ENCODE data around the gene FOXP1.

DNA sequence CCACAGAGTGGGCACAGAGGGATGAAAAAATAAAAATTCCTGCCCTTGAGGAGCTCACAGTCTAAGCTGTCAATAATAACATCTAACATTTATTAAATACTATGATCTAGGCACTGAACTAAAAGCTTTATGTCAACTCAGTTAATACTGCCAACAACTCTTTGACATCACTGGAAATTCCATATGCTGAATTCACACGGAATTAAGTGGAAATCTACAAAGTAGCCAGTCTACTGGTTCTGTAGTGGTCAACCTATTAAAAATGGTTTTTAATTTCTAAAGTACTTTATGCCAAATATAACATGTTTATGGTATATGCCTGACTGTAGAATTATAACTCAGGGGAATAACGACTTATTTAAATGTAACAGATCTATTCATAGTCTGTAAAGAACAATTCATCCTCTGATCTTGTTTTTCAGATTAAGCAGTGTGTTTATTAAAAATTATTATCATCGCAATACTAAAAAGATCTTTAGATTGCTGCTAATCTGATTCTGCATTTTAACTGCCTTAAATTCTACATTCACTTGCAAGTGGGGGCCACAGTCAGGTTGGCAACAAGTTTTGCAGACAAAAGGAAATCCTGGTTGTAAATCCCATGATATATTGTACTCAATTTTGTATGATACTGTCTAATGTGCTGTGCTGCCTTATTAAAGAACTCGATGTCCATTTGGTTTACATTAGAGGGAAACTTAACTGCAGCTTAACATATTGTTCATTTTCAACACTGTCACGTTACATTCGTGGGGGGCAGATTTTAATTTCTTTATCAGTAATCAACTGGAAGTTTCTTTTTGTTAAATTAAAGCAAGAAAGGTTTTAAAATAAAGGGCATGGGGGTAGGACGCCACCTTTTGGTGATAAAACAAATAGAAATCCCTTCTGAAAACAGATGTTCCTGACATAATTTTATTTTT is 2.6 kb upstream of the FOXP1 start:
- TF ChIP-seq, protein P1, sequence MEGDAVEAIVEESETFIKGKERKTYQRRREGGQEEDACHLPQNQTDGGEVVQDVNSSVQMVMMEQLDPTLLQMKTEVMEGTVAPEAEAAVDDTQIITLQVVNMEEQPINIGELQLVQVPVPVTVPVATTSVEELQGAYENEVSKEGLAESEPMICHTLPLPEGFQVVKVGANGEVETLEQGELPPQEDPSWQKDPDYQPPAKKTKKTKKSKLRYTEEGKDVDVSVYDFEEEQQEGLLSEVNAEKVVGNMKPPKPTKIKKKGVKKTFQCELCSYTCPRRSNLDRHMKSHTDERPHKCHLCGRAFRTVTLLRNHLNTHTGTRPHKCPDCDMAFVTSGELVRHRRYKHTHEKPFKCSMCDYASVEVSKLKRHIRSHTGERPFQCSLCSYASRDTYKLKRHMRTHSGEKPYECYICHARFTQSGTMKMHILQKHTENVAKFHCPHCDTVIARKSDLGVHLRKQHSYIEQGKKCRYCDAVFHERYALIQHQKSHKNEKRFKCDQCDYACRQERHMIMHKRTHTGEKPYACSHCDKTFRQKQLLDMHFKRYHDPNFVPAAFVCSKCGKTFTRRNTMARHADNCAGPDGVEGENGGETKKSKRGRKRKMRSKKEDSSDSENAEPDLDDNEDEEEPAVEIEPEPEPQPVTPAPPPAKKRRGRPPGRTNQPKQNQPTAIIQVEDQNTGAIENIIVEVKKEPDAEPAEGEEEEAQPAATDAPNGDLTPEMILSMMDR (IDR thresholded peaks at IDR 0.05; ENCODE audit: low read depth, low read length, missing input control), result peak; percentile 63
- TF ChIP-seq TAF1 (conservative IDR thresholded peaks at IDR 0.05) (no peak), YY1 (IDR thresholded peaks at IDR 0.05) (no peak), HNF4G (IDR thresholded peaks at IDR 0.05) (no peak), JUND (IDR thresholded peaks at IDR 0.05) (no peak), GABPA (IDR thresholded peaks at IDR 0.05 in 1 of 2, conservative IDR thresholded peaks at IDR 0.05 in 1 of 2) (no peak), RAD21 (IDR thresholded peaks at IDR 0.05) (peak; percentile 89 to 91), RXRA (IDR thresholded peaks at IDR 0.05) (no peak), EGR1 (IDR thresholded peaks at IDR 0.05; ENCODE audit: low read depth in 2 of 2) (no peak)
- TF ChIP-seq, protein P2, sequence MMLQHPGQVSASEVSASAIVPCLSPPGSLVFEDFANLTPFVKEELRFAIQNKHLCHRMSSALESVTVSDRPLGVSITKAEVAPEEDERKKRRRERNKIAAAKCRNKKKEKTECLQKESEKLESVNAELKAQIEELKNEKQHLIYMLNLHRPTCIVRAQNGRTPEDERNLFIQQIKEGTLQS (IDR thresholded peaks at IDR 0.05), result no peak
- TF ChIP-seq, protein P3, sequence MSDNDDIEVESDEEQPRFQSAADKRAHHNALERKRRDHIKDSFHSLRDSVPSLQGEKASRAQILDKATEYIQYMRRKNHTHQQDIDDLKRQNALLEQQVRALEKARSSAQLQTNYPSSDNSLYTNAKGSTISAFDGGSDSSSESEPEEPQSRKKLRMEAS (IDR thresholded peaks at IDR 0.05), result no peak
- TF ChIP-seq, protein P4, sequence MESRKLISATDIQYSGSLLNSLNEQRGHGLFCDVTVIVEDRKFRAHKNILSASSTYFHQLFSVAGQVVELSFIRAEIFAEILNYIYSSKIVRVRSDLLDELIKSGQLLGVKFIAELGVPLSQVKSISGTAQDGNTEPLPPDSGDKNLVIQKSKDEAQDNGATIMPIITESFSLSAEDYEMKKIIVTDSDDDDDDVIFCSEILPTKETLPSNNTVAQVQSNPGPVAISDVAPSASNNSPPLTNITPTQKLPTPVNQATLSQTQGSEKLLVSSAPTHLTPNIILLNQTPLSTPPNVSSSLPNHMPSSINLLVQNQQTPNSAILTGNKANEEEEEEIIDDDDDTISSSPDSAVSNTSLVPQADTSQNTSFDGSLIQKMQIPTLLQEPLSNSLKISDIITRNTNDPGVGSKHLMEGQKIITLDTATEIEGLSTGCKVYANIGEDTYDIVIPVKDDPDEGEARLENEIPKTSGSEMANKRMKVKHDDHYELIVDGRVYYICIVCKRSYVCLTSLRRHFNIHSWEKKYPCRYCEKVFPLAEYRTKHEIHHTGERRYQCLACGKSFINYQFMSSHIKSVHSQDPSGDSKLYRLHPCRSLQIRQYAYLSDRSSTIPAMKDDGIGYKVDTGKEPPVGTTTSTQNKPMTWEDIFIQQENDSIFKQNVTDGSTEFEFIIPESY (IDR thresholded peaks at IDR 0.05), result no peak
- TF ChIP-seq, protein P5, sequence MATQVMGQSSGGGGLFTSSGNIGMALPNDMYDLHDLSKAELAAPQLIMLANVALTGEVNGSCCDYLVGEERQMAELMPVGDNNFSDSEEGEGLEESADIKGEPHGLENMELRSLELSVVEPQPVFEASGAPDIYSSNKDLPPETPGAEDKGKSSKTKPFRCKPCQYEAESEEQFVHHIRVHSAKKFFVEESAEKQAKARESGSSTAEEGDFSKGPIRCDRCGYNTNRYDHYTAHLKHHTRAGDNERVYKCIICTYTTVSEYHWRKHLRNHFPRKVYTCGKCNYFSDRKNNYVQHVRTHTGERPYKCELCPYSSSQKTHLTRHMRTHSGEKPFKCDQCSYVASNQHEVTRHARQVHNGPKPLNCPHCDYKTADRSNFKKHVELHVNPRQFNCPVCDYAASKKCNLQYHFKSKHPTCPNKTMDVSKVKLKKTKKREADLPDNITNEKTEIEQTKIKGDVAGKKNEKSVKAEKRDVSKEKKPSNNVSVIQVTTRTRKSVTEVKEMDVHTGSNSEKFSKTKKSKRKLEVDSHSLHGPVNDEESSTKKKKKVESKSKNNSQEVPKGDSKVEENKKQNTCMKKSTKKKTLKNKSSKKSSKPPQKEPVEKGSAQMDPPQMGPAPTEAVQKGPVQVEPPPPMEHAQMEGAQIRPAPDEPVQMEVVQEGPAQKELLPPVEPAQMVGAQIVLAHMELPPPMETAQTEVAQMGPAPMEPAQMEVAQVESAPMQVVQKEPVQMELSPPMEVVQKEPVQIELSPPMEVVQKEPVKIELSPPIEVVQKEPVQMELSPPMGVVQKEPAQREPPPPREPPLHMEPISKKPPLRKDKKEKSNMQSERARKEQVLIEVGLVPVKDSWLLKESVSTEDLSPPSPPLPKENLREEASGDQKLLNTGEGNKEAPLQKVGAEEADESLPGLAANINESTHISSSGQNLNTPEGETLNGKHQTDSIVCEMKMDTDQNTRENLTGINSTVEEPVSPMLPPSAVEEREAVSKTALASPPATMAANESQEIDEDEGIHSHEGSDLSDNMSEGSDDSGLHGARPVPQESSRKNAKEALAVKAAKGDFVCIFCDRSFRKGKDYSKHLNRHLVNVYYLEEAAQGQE (IDR thresholded peaks at IDR 0.05), result no peak
